ENCODE data around the gene SKI.

DNA sequence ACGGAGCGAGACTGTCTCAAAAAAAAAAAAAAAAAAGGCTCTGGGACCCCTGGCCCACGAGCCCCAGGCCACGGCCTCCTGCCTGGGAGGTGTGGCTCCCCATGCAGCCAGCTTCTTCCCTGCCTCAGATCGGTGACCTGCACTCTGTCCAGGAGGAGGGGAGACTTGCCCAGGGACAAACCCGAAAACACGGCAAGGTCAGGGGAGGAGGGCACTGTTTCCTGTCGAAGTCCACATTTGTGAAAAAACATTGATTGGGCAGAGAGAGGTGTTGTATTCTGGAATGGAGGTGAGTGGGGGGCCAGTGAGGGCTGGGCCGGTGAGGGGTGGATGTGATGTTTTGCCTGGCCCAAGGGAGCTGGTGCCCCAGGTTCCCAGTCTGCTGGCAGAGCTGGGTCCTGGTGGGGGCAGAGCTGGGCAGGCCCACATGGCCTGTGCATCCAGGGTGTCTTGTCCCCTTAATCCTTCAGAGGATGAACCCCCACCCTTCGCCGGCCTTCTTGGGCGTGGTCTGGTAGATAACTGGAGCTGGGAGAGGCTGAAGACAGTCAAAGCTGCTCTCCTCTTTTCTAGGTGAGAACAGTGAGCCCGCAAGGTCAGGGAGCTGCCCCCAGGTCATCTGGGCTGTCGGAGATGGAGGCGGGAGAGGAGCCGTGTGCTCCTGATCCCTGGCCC lies 21.2 kb upstream of the SKI start:
- TF ChIP-seq CTCF (IDR thresholded peaks at IDR 0.05 in 2 of 3, conservative IDR thresholded peaks at IDR 0.05 in 1 of 3; ENCODE audit: control insufficient read depth in 2 of 3, extremely low read depth in 1 of 3, insufficient read depth in 1 of 3, low read depth in 3 of 3, low read length in 3 of 3) (no peak), E4F1 (IDR thresholded peaks at IDR 0.05; ENCODE audit: borderline replicate concordance, partially characterized antibody) (no peak), CHD2 (IDR thresholded peaks at IDR 0.05; ENCODE audit: borderline replicate concordance, low read depth, low read length) (no peak), ZNF622 (IDR thresholded peaks at IDR 0.05) (no peak), SUZ12 (IDR thresholded peaks at IDR 0.05; ENCODE audit: unreplicated experiment) (no peak)
